Measurements from ENCODE around the gene KCTD13.

The KCTD13 gene

DNA sequence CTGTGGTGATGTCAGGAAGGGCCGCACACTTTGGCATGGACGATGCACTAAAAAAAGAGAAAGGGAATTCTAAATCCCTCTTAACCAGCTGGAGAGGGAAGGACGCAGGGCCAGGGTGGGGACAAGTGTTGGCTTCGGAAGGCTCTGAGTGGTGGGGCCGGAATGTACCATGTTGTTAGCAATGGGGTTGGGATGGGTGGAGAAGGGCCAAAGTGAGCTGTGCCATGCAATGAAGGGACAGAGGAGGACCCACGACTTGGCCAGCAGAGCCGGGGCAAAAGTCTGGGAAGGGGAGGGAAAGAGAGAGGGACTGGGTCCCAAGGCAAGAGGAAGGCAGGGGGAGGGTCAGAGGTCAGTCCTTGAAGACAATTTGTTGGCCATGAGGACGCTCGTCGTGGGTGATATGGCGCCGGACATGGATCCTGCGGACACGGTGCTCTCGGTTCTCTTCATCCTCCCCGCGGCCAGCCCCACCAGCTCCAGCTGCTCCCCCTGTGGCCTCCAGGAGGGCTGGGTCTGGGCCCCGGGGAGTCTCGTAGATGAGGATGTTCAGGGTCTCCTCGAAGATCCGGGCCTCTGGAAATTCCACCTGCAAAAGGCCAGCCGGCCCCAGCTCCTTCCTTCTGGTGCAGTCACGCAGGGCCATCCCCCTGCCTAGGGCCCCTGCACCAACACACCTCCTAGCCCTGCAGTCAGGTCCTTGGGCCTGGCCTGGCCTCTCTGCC, 19.3 kb downstream of the KCTD13 start:
- TF ChIP-seq, protein P1, sequence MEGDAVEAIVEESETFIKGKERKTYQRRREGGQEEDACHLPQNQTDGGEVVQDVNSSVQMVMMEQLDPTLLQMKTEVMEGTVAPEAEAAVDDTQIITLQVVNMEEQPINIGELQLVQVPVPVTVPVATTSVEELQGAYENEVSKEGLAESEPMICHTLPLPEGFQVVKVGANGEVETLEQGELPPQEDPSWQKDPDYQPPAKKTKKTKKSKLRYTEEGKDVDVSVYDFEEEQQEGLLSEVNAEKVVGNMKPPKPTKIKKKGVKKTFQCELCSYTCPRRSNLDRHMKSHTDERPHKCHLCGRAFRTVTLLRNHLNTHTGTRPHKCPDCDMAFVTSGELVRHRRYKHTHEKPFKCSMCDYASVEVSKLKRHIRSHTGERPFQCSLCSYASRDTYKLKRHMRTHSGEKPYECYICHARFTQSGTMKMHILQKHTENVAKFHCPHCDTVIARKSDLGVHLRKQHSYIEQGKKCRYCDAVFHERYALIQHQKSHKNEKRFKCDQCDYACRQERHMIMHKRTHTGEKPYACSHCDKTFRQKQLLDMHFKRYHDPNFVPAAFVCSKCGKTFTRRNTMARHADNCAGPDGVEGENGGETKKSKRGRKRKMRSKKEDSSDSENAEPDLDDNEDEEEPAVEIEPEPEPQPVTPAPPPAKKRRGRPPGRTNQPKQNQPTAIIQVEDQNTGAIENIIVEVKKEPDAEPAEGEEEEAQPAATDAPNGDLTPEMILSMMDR (IDR thresholded peaks at IDR 0.05) = no peak

DNA sequence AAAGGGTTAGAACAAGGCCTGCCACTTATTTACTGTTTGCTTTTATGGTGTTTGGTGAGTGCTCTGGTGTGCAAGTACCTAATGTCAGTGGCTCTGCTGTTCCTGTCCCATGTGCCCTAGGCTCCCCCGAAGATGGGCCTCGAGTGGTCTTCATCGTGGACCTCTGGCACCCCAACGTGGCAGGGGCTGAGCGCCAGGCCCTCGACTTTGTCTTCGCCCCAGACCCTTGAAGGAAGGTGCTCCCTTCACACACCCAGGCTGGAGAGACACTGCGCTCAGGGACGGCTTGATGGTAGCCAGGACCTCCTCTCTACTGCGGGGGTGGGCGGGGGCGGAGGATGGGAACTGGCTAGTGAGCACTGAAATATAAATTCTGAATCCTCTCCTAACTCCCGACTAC, 20.4 kb downstream of the KCTD13 start:
- TF ChIP-seq, protein P1 (IDR thresholded peaks at IDR 0.05) = no peak

DNA sequence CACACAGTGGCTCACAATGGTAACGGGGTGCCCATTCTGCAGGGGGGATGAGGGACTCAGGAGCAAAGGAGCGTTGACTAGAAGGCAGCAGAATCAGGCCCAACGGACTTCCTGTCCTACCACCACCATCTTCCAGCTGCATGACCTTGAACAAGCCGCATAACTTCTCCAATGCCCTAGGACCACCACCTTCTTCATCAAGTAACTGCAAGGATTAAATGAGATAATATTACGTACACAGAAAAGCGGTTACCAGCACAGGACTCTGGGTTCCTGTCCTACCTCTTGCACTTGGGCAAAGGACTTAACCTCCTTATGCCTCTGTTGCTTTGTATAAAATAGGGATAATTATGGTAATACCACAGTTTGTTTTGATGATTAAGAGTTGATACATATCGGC, 21.1 kb downstream of the KCTD13 start:
- TF ChIP-seq, protein P1 (IDR thresholded peaks at IDR 0.05) = no peak

DNA sequence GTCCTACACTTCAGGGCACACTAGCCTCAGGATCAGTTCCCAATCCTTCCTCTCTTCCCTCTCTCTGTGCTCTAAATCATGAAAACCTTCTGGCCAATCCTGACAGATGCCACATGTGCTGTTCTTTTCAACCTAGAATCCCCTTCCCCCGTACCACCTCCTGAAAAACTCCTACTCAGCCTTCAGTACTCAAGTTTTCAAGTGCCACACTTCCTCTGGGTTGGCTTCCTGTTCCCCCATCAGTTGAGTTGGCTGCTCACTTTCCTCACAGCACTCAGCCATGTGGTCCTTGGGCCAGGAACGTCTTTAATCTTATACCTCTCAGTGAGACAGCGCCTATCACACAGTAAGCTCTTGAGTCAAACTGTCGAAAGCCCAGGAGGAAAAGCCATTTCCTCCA, 22.4 kb downstream of the KCTD13 start:
- TF ChIP-seq, protein P1 (IDR thresholded peaks at IDR 0.05) = no peak

DNA sequence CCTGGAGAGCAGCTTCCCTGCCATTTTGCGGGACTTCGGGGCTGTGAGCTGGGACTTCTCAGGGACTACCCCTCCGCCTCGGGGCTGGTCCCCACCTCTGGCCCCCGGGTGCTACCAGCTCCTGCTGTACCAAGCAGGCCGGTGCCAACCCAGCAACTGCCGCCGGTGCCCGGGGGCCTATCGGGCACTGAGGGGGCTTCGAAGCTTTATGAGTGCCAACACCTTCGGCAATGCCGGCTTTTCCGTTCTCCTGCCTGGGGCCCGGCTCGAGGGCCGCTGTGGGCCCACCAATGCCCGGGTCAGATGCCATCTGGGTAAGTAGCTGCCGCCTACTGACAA, 24.4 kb downstream of the KCTD13 start:
- TF ChIP-seq, protein P1 (IDR thresholded peaks at IDR 0.05) = no peak

DNA sequence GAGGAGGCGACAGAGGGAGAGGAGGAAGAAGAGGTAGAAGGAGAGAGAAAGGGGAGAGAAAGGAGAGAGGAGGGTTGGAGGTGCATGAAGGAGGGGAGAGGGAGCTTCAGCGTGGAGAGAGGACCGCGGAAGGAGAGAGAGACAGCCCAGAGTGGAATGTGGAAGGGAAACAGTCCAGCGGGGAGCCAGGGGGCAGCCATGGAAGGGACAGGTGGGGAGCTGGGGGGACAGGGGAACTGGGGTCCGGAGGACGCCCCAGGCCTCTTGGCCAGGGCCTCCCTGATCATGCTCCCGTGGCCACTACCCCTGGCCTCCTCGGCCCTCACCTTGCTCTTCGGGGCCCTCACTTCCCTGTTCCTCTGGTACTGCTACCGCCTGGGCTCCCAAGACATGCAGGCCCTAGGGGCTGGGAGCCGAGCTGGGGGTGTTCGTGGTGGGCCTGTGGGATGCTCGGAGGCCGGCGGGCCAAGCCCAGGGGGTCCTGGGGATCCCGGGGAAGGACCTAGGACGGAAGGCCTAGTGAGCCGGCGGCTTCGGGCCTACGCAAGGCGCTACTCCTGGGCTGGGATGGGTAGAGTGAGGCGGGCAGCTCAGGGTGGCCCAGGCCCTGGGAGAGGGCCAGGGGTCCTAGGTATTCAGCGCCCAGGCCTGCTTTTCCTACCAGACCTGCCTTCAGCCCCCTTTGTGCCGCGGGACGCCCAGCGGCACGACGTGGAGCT, 25.0 kb downstream of the KCTD13 start:
- TF ChIP-seq, protein P1 (IDR thresholded peaks at IDR 0.05) = no peak

DNA sequence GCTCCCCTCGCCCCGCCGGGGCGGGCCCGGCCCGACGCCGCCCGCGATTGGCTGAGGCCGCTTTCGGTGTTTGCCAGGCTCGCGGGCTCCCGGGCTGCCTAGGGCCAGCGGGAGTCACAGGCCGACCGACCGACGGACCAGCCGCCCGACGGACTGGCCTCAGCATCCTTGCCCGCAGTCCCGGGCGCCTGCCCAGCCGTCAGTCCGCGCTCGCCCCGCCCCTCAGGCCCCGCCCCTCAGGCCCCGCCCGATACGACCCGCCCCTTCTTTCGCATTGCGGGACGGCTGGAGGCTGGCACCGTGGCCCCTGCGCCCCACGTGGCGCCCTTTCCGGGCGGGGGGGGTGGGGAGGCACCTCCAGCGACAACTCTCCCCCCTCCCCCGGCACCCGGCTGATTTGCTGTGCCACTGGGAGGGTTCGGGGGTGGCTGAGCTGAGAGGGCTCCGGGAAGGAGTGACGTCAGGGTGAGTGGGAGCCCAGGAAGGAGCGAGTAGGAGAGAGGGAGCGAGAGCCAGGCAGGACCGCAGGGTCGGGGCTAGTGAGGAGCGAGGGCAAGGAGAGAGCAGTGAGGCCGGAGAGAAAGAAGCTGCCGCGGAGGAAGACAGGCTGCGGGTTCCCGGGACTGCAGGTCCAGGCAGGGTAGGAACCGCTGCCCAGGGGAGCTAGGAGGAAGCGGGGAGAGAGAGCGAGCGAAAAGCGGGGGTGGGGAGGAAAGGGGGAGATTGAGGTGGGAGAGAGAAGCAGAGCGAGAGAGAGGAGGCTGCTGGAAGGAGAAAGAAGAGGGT, 25.7 kb downstream of the KCTD13 start, which contains the start of gene ASPHD1:
ASPHD1 (plus strand) TSS at position 387 of the 786 bp plus-strand sequence. CDS start 484 bp downstream, outside the sequence.
- TF ChIP-seq, protein P1 (IDR thresholded peaks at IDR 0.05) = no peak
